GM18867 (cell line): ENCODE data around the gene SLC48A1.

ENCODE experiments used
- ATAC-seq: cut with Tn5 transposase; IDR thresholded peaks from one replicate; pipeline ENCODE4 v1.9.1; 2021; ENCODE audit warnings: mild to moderate bottlenecking, moderate library complexity; ENCODE audit not compliant: unreplicated experiment

The SLC48A1 gene

DNA sequence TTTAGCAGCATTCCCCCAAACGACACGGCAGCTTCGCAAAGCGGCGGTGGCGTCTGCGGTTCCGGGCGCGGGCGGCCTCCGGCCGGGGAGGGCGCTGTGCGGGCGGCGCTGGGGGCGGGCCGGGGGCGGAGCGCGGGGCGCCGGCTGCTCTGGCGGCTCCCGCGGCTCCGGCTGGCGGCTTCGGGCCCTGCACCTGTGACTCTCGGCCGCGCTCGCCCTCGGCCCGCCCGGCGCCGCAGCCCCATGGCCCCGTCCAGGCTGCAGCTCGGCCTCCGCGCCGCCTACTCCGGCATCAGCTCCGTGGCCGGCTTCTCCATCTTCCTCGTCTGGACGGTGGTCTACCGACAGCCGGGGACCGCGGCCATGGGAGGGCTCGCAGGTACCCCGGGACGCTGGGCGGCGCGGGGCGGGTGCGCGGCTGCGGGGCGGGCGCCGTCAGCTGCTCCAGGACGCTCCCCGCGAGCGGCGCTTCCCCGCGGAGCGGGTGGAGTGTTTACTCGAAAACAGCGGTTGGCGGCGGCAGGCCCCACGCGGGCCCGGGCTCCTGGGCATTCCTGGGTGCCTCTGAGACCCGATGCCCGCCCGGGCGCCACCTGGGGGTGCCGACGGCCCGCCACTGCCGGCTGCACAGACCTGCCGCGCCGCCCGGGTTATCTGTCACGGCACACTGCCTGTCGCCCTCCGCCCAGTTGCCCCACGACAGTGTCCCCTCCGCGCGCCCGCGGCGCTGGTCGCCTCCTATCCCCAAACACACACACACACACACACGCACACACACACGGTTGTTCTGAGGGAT lies at the start of gene SLC48A1:
SLC48A1 (plus strand) TSS at position 177 of the 796 bp plus-strand sequence; CDS start at position 244, 67 bp downstream.
- ATAC-seq, result peak; percentile 86

DNA sequence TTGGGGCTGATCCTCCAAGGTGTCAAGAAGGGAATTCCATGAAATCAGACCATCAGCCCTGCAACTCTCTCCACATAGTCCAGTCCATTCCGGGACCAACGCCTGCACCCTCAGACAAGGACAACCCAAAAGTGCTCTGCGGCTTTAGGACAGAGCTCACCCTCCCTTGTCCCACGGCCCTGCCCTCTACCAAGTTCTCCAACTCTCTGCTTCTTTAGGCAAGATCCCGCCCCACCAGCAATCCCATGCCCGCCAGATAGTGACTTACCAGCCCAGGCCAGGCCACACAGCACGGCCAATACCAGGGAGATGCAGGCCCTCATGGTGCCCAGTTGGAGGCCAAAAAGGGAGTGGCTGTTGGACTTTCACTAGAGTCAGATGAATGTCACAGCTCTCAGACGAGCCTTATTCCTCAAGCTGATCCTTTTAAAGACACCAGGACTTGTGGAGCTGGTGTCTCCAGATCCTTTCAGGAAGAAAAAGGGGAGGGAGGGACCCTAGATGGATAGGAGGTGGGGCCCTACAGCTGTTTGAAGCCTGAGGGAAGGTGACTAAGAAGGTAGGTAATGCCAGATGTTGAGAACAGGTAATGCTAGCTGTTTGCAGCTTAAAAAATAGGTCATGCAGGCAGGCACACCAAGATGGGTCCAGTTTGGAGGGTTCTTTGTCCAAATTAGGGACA lies 47.8 kb upstream of the SLC48A1 start, which contains the start of gene ENDOU:
ENDOU (minus strand) TSS at position 400 of the 682 bp plus-strand sequence; CDS start at position 323, 77 bp downstream.
- ATAC-seq, result no peak

- peak; percentile 95 for ATAC-seq
These were observed 47.1 kb upstream of the SLC48A1 start for GRCh38 chr12:47725893-47726292.

GRCh38 chr12:47729233-47729632 lies 43.8 kb upstream of the SLC48A1 start:
- ATAC-seq, result no peak

GRCh38 chr12:47730341-47730744 lies 42.7 kb upstream of the SLC48A1 start:
- no peak for ATAC-seq

DNA sequence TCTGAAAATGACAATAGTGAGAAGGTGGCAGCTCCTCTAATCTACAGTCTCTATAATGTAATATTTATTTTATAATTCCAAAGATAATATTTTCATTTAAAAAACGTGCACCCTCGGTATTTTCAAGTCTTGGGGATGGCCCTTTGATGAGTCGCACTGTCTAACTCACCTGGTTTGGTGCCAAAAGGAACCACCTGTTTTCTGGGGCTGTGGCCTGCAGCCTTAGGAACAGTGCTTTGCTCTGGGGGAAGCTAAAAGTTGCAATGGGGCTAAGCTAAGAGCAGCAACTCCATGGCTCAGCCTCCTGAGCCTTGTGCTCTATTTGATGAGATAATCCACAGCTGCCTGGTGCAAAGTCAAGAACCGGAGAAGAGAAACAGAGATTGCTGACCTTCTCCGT lies 41.3 kb upstream of the SLC48A1 start:
- no peak for ATAC-seq

DNA sequence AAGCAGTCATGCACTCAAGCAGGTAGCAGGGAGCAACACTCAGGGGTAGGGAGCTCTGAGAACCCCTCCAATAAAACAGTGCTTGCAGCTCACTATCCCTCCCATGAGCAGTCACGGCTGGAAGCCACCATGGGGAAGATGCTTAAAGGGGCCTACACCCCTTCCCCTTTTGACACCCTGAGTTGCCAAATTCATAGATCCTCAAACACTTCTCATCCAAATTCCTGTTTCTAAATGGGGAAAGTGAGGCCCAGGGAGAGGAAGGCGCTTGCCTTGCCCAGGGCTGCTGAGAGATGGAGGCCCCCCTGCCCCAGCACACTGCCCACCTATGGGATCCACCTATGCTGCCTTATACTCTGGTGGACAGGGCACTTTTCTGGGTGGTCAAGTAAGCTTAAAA lies 40.5 kb upstream of the SLC48A1 start:
- ATAC-seq, result no peak

DNA sequence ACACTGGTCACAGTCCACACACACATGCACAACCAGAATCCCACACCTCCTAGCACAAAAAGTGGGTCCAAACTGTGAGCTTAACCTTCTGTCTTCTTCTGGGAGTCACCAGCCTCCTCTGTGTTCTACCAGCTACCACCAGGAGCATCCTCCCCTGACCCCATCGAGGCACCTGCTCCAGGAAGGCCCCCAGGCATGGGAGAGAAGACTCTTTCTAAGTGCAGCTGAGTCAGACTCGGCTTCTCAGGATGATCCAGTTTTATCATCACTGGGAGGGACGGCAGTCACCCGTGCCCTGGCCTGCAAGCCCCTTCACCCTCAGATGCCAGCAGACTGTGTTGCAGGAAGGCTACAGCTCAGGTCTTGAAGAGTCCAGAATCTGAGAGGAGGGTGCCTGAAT lies 39.9 kb upstream of the SLC48A1 start:
- no peak for ATAC-seq

DNA sequence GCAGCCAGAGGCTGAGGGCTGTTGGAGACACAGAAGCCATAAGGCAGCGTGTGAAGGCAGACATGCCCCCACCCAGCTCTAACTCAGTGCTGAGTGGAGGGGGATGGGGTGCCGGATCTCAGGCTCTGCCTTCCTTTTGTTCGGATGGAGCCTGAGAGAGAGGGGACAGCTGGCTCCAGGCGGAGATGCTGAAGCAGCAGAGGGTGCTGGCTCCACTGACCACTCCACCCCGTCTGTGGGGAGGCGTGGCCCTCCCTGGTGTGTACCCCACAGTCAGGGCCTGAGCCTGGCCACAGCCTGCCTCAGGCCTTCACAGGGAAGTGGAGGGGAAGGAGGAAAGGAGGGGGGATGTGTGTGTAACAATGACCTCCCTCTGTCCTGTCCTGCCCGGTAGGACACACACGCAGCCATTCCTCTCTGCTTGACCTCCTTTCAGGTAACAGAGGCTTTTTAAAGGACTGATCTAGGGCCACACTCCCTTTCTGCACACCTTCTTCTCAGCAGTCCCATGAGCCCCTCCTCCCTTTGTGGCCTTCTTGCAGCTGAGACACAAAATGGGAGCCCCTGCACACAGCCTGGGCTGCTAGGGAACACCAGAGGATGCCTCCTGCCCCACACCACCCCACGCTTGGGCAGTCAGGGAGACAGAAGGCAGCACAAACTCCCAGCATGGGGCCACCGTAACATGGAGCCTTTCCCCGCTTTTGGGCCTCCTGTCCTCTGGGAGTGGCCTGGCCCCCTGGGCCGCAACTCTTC lies 38.1 kb upstream of the SLC48A1 start:
- ATAC-seq, result no peak

DNA sequence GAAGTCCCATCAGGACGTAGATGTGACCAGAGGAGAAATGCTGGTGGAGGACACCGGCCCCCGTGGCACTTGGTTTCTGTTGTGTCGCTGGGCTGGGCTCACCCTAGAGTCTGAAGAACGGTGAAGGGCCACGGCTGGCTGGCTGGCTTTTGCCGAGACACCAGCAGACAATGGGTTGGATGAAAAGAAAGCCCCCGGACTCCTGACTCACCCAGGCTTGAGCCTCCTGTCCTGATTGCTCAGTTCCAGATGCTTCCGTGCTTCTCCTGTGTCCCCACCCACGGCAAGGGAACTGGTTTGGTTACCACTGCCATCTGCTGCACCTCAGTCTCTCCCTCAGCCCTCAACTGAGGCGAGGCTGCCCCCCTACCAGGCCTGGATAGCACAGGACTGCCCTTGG lies 37.4 kb upstream of the SLC48A1 start:
- no peak for ATAC-seq

DNA sequence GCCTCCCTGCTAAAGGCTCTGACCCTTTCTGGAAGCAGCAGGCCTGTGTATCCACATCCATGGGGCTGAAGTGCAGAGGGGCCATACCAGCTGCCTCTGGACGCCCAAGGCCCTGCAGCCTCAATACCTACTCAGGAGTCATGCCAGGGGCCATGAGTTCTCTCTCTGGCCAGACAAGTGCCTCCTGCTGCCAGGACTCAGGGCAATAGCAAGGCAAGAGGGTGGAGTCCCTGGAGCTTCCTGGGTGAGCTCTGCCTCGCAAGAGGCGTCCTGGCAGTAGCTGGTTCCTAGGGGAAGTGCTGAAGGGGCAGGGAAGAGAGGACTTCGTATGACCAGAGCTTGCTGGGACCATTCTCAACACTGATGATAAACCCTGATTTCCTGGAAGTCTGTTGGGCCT lies 36.8 kb upstream of the SLC48A1 start:
- no peak for ATAC-seq

- ATAC-seq, result no peak
These were observed 36.0 kb upstream of the SLC48A1 start for GRCh38 chr12:47736877-47737676.

DNA sequence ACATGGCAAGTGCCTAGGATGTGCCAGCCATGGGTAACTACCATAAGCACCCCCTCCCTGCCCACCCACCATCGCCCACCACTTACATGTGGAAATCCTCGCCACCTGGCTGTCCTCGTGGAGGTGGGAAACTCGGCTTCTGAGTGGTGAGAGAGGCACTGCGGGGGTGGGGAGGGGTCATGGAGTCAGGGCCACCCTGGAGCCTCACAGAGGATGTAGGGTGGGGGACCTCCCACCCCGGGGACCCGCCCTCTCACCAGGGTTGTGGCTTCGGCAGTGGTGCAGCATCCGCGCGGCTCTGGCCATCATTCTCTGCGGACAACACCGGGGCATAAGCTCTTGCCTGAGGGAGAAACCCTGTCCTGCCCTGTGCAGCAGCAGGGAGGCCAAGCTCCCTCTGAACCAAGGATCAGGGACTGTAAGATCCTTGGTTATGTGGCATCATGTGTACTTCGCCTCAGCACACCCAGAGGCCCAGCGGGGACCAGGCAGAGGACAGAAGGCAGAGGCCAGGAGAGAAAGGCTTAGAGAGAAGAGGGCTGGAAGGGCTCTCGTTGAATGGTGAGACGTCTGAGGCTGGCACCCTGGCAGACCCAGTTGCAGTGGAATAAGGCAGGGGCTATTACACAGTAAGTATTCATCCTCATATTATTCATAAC lies 35.0 kb upstream of the SLC48A1 start:
- no peak for ATAC-seq

- no peak for ATAC-seq
These were observed 33.7 kb upstream of the SLC48A1 start for GRCh38 chr12:47739297-47739696.

DNA sequence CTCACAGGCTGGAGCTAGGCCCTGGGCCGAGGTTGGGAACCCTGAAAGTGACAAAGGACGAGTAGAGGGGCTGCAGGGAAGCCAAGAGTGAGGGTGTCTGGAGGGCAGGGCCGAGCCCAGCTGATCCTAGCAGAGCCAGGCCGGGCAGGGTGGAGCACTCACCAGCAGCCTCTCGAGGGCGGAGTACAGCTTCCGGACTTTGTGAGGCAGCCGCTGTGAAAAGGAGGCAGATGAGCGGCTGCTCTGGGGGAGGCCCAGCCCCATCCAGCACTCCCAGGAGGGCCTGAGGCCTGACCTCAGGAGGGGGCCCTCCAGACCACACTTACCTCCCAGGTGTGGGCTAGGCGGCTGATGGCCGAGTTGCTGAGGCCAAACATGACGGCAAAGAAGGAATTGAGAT lies 33.1 kb upstream of the SLC48A1 start:
- peak; percentile 54 for ATAC-seq

DNA sequence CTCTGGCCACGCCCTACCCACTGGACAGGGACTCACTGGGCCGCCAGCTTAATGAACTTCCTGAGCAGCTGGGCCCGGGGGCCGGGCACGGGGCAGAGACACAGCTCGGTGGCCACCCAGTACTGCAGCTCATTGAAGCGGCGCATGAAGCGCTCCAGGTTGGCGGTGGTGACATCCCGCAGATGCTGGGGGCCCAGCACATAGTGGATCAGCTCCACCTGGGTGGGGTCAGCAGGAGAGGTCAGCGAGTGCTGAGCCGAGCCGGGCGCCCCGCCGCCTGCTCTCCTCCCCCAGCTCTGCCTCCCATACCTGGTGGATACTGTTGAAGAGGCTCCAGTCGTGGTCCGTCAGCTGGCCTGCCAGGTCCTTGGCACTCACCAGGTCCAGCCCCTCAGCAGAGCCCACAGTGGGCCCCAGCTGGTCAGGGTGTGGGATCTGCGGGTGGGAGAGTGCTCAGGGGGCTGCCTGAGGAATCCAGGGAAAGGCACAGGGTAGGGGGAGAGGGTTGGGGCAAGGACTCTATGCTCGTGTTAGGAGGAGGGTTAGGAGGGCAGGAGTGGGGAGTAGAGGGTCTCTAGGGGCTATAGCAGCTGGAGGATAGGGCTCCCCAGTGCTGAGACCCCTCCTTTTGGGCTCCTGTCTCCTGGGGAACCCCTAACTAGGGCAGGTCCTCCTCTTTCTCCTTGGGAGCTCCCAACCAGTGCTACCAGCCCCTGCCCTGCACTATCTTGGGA lies 32.3 kb upstream of the SLC48A1 start:
- ATAC-seq, result peak; percentile 53

GRCh38 chr12:47741340-47741703 lies 31.7 kb upstream of the SLC48A1 start:
- ATAC-seq, result peak; percentile 48

DNA sequence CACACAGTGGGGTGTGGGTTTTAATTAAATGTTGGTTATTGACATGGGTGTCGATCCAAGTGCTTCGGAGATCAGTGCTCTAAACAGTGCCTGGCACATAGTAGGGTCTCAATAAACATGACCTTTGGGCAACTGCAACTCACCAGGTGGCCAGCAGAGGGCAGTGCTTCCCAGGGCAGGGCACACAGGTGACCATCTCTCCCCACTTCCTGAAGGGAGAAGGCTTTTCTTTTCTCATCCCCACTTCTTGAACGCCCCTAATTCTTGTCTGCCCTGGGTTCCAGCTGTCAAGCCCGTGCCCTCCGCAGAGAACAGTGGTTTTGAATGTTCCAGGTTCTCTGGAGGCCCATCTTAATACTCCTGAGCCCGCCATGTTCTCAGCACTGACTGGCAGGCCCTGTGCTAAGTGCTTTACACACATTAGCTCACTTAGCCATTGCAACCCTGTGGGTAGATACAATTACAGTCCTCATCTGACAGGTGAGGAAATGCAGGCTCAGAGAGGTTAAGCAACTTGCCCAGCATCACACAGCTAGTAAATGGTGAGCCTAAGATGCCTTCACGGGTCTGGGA lies 30.7 kb upstream of the SLC48A1 start:
- ATAC-seq, result no peak

- no peak for ATAC-seq
These were observed 29.7 kb upstream of the SLC48A1 start for GRCh38 chr12:47743311-47743860.
